Adrenal gland (tissue), 5 donors: Measurements from ENCODE around the gene HMBS.

ENCODE experiments used
- CTCF ChIP-seq, 6 experiments: fragments of 450-650 bp in 4 of 6; fragments of 200-600 bp in 2 of 6; sonication (generic) in 1 of 6; IDR thresholded peaks; 1 replicate in 5 of 6; 2 replicates in 1 of 6; pipeline versions ENCODE4 v1.5.1 to v1.8.0; 2016 to 2021; ENCODE audit warnings: antibody characterized with exemption in 6 of 6, mild to moderate bottlenecking in 2 of 6, moderate library complexity in 1 of 6
- POLR2A ChIP-seq, 2 donors: fragments of 450-650 bp; IDR thresholded peaks; one replicate each; pipeline ENCODE4 v1.6.1; 2017; ENCODE audit warnings: antibody characterized with exemption in 2 of 2, mild to moderate bottlenecking in 2 of 2, moderate library complexity in 1 of 2
- donor health status: DM: no; HTN: no; CAD: no.

GRCh38 chr11:119088406-119088805, 3.7 kb downstream of the HMBS start:
- TF ChIP-seq CTCF (IDR thresholded peaks at IDR 0.05) = no peak
- TF ChIP-seq POLR2A (IDR thresholded peaks at IDR 0.05) = no peak
